ENCODE results near the gene BLNK. TPM values are rescaled to one million over a fixed set of nuclear protein-coding genes. Genes with fewer than 3 reads are reported as not detected.

BLNK gene
- total and polyA plus RNA-seq, 9 of the 15 experiments (the other 6 are each of a cell fraction or from before 2014, with no cell fraction given): not detected

GRCh38 chr10:96188916-96189315 lies 82.5 kb downstream of the BLNK start (continued):
- TF ChIP-seq ATF3 (IDR thresholded peaks at IDR 0.05) (no peak), ATF3 (CRISPR knock-in tag; conservative IDR thresholded peaks at IDR 0.05) (no peak), HMGN3 (IDR thresholded peaks at IDR 0.05; ENCODE audit: borderline replicate concordance, extremely low read depth, insufficient read length, low read depth, low read length) (no peak)
- TF ChIP-seq, protein P1, sequence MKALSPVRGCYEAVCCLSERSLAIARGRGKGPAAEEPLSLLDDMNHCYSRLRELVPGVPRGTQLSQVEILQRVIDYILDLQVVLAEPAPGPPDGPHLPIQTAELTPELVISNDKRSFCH (CRISPR knock-in tag; IDR thresholded peaks at IDR 0.05): no peak
- TF ChIP-seq, protein P1 (tag; IDR thresholded peaks at IDR 0.05): no peak
- TF ChIP-seq, protein P2, sequence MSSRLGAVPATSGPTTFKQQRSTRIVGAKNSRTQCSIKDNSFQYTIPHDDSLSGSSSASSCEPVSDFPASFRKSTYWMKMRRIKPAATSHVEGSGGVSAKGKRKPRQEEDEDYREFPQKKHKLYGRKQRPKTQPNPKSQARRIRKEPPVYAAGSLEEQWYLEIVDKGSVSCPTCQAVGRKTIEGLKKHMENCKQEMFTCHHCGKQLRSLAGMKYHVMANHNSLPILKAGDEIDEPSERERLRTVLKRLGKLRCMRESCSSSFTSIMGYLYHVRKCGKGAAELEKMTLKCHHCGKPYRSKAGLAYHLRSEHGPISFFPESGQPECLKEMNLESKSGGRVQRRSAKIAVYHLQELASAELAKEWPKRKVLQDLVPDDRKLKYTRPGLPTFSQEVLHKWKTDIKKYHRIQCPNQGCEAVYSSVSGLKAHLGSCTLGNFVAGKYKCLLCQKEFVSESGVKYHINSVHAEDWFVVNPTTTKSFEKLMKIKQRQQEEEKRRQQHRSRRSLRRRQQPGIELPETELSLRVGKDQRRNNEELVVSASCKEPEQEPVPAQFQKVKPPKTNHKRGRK (tag; IDR thresholded peaks at IDR 0.05): no peak

DNA sequence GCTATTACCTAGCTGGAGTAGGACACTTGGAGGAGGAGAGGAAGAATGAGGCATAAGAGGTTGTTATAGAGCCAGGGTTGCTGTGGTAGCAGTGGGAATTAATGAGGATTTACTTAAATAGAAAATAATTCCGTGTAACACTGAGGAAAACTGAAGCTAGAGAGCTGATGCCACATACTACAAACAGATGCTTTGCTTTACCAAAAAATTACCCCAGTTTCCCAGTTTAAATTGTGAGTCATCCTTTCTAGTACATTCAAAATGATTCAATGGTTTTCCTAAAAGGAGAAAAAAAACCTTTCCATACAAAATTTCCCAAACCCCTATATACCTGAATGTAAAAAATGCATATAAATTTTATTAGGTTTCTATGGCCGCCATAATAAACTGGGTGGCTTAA lies 82.9 kb downstream of the BLNK start:
- in situ Hi-C loops (cut with MboI): no loop called here
- no TSS peak for BruUV-seq (replicated peaks)
- TF ChIP-seq BCL6 (CRISPR knock-in tag; IDR thresholded peaks at IDR 0.05) (no peak), EP300 (IDR thresholded peaks at IDR 0.05; ENCODE audit: low read length) (no peak), CEBPB (tag; IDR thresholded peaks at IDR 0.05) (no peak), U2AF2 (optimal IDR thresholded peaks at IDR 0.05; ENCODE audit: low read depth, low read length) (no peak), FOS (IDR thresholded peaks at IDR 0.05; ENCODE audit: extremely low read depth, insufficient read length) (no peak), TSHZ1 (CRISPR knock-in tag; IDR thresholded peaks at IDR 0.05) (no peak), ZBED1 (IDR thresholded peaks at IDR 0.05) (no peak), ZNF347 (CRISPR knock-in tag; IDR thresholded peaks at IDR 0.05; ENCODE audit: low read depth) (no peak), ZNF24 (IDR thresholded peaks at IDR 0.05) (no peak), PHB (CRISPR knock-in tag; IDR thresholded peaks at IDR 0.05) (no peak), ZNF444 (CRISPR knock-in tag; IDR thresholded peaks at IDR 0.05) (no peak), ZNF165 (CRISPR knock-in tag; IDR thresholded peaks at IDR 0.05; ENCODE audit: borderline replicate concordance) (no peak)

More for the DNA sequence above, 82.9 kb downstream of the BLNK start:
- FAIRE-seq (no peak), ATAC-seq (no peak), DNase-seq (ENCODE audit: extremely low read depth in 1 of 4, low spot score in 3 of 4) (no peak)
- ChIA-PET POLR2A (no interaction called here), CTCF (ENCODE audit: low intra/inter-chr PET ratio) (no interaction called here)
- Histone ChIP-seq H2AFZ (ENCODE audit: low read depth, low read length) (no peak overlapping the region), H3K36me3 (ENCODE audit: control insufficient read depth, insufficient read depth, low read length) (no peaks in the 10 kb centered on the region), H3K27me3 (ENCODE audit: control insufficient read depth in 2 of 2, insufficient read depth in 2 of 2, low read length in 2 of 2) (no peaks in the 10 kb centered on the region), H3K9me1 (ENCODE audit: control insufficient read depth, insufficient read depth, low read length) (no peaks in the 10 kb centered on the region), H3K4me3 (no peak overlapping the region), H4K20me1 (replicated peaks; ENCODE audit: control insufficient read depth, insufficient read depth, low read length) (no peaks in the 10 kb centered on the region), H3K27ac (ENCODE audit: extremely low read depth, low read depth, low read length) (no peak overlapping the region), H3K79me2 (ENCODE audit: control insufficient read depth, insufficient read depth, low read length) (no peaks in the 10 kb centered on the region), H3K9me3 (replicated peaks; ENCODE audit: control insufficient read depth, insufficient read depth, low read depth, low read length) (no peaks in the 10 kb centered on the region), H3K4me1 (replicated peaks in 1 of 2; ENCODE audit: control insufficient read depth in 2 of 2, insufficient read depth in 2 of 2, low read length in 2 of 2) (no peaks in the 10 kb centered on the region), H3K4me2 (ENCODE audit: insufficient read depth, low read length) (no peak overlapping the region), H3K9ac (ENCODE audit: insufficient read depth in 1 of 2, low read depth in 2 of 2, low read length in 2 of 2) (no peak overlapping the region)
- intact Hi-C loops (cut with micrococcal nuclease): no loop called here
- 3% methylated on average over 2 of the region's 2 CpGs for WGBS (ENCODE audit: insufficient coverage, low coverage, missing lambda C conversion rate)

All from K562 (cell line).